ENCODE results near the gene ACTR2.
"Not testable (repeated sequence)": the region's sequence is repeated elsewhere in the genome, so short reads cannot be mapped to it uniquely, and the experiment has no call there.

ACTR2 gene

DNA sequence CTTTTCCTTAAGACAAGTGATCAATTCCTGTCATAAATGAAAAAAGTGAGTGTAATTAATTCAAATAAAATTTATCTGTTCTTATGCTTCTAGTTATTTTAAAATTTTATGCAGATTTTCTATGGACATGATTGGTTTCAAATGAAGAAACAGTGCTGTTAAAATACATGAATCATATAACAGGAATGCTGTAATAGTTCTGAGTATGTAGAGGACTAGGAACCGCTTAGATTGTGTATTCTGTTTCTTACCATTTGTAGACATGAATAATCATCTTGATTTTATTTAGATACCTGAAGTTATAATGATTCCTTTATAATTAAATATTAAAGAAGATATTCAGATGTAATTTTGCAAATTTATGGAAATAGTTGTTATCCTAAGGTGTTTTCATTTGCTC is 3.5 kb downstream of the ACTR2 start:
- no peak for DNase-seq (ENCODE audit: low spot score)

DNA sequence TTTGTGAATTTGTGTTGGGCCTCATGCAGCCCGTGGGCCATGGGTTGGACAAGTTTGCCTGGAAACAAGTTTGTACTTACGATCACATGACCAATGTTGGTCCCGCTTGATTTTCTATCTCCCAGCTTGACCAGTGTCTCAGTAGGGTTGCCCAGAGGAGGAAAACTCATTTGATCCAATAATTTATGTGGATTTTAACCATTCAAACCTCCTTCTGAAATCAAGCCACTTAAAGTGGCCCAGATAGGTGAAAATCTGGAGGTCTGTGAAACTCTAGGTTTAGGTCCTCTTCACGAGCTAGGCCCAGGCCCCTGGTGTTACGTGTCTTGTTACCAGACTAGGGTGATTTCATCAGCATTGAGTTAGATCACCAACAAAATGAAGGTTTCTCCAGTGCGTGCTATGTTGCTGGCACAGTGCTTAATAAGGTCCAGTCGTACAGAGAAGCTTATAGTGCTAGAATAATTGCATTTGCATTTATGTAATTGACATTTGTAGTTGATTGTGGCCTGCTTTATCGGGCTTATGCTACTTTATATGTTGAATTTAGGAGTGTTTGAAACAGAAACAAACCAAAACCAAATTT is 4.4 kb downstream of the ACTR2 start:
- no peak for DNase-seq (ENCODE audit: low spot score)

DNA sequence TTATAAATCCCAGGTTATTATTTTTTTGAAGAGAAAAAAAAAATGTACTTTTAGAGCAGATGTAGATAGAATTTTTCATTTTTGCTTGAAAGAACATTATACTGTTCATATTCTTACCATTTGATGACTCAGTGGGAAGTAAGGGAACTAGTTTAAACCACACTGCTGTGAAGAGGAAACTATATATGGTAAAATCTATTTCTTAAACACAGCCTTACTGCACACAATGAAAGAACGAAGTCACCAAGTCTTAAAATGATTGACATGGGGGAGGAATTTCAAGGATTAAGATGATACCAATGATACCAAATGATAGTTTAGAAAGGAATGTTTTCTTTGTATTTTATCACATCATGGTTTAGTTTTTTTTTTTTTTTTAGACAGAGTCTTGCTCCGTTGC is 5.0 kb downstream of the ACTR2 start:
- DNase-seq (ENCODE audit: low spot score): no peak

DNA sequence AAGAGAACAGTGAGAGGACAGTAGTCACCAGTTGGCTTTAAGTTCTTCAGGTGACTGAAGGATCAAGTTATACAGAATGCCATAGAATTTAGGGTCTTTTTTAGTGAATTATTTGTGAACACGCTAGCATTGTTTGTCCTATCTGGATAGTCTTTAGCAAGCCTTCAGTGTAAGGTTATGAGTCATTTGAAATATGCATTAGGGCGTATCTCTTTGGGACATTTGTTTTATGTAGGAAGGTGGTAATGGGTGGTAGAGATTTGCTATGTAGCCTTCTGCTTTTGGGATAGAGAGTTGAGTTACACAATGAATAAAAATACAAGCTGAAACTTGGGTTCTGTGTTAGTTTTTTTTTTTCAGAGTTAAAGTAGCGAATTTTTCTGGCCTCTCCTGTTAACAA is 13.0 kb downstream of the ACTR2 start:
- no peak for DNase-seq (ENCODE audit: low spot score)

DNA sequence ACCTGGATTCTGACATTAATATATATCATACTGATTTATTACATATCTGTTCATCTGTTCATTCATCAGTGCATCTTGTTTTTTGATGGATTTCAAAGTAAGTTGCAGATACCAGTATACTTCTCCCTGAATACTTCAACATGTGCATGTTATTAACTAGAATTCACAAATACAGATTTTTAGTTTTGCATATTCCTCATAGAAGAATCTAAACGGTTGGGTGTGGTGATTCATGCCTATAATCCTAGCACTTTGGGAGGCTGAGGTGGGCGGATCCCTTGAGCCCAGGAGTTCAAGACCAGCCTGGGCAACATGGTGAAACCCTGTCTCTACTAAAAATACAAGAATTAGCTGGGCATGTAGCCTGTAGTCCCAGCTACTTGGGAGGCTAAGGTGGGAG is 16.8 kb downstream of the ACTR2 start:
- not testable (repeated sequence) for DNase-seq (ENCODE audit: low spot score)

DNA sequence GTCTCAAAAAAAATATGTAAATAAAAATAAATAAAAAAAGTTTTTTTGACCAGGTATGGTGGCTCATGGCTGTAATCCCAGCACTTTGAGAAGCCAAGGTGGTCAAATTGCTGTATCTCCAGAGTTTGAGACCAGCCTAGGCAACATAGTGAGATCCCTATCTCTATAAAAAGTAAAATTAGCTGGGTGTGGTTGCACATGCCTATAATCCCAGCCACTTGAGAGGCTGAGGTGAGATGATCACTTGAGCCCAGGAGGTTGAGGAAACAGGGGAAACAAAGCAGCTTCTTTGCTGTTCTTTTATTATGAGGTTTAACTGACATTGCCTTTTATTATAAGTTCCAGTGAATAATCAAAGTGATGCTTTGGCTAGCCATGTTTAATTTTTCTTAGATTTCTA is 25.0 kb downstream of the ACTR2 start:
- DNase-seq (ENCODE audit: low spot score): no peak

- no peak for DNase-seq (ENCODE audit: low spot score)
Measured at GRCh38 chr2:65255356-65255755, 27.7 kb downstream of the ACTR2 start.

GRCh38 chr2:65256054-65256453 is 28.4 kb downstream of the ACTR2 start:
- DNase-seq (ENCODE audit: low spot score): no peak

DNA sequence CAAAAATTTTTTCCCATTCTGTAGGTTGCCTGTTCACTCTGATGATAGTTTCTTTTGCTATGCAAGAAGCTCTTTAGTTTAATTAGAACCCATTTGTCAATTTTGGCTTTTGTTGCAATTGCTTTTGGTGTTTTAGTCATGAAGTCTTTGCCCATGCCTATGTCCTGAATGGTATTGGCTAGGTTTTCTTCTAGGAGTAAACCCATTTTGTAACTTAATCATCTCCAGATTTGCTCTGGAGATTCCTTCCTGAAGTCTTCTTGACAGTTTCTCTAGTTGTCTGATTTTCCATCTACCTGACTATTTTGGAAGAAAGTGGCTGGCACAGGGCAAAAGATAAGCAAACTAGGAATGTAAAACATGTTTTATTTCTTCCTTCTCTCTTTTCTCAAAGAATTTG is 30.2 kb downstream of the ACTR2 start:
- not testable (repeated sequence) for DNase-seq (ENCODE audit: low spot score)

- no peak for DNase-seq (ENCODE audit: low spot score)
Measured at GRCh38 chr2:65261676-65262075, 34.0 kb downstream of the ACTR2 start.

DNA sequence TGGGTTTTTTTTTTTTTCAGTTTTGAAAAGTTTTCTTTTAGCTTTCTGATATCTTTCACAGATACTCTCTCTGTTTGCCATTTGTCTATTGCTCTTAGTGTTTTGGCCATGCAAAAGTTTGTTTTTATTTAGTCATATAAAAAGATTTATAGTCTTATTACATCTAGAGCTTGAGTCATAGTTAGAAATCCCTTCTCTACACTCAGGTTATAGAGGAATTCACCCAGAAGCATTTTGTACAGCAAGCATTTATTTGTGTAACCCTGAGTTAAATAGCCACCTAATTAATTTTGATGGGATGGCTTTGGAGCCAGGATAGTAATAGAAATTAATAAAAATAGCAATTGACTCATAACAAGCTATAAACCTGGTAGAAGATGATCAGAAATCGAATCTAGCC is 35.6 kb downstream of the ACTR2 start:
- DNase-seq (ENCODE audit: low spot score): no peak

GRCh38 chr2:65263986-65264385 is 36.4 kb downstream of the ACTR2 start:
- no peak for DNase-seq (ENCODE audit: low spot score)

GRCh38 chr2:65264821-65265670 is 37.4 kb downstream of the ACTR2 start:
- DNase-seq (ENCODE audit: low spot score): peak; percentile 75

DNA sequence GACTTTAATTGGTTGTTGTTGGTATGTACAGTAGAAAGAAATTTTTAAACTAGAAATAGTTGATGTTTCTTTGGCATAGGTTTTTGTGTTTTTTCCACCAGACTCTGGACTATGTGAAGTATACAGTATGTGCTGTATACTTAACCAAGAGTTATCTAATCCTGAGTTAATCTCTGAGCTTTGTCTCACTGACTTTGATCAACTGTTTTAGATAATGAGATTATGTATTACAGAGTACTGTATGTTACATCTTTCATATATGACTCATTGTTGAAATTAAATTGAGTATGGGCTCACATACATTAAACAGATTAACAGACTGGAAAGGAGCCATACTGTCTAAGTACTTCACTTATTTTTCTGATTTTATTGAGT is 38.0 kb downstream of the ACTR2 start:
- DNase-seq (ENCODE audit: low spot score): no peak

GRCh38 chr2:65267008-65267407 is 39.4 kb downstream of the ACTR2 start:
- no peak for DNase-seq (ENCODE audit: low spot score)

DNA sequence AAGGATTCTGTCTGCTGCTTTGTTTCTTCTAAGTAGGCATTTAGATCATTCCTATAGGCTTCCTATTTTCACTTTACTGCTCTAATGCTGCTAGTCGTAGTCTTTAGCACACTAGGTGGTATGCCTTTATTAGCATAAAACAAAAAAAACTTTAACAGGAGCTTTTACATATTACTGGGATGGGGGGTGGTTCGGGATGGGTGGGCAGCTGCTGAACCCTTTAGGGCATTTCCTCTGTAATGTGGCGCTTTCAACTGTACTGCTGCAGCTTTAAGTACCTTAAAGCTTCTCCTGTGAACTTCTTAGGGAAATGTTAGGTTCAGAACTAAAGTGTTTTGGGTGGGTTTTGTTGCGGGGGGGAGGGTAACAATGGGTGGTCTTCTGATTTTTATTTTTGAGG is 41.3 kb downstream of the ACTR2 start:
- no peak for DNase-seq (ENCODE audit: low spot score)

DNA sequence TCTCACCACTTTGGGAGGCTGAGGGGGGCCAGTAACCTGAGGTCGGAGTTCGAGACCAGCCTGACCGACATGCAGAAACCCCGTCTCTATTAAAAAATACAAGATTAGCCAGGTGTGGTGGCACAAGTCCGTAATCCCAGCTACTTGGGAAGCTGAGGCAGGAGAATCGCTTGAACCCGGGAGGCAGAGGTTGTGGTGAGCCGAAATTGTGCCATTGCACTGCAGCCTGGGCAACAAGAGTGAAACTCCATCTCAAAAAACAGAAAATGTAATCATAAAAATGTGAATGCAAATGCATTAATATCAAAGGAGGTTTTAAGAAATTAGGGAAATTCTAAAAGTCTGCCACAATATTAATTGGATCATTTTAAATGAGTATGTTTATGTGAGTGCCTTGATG is 45.7 kb downstream of the ACTR2 start:
- DNase-seq (ENCODE audit: low spot score): no peak

DNA sequence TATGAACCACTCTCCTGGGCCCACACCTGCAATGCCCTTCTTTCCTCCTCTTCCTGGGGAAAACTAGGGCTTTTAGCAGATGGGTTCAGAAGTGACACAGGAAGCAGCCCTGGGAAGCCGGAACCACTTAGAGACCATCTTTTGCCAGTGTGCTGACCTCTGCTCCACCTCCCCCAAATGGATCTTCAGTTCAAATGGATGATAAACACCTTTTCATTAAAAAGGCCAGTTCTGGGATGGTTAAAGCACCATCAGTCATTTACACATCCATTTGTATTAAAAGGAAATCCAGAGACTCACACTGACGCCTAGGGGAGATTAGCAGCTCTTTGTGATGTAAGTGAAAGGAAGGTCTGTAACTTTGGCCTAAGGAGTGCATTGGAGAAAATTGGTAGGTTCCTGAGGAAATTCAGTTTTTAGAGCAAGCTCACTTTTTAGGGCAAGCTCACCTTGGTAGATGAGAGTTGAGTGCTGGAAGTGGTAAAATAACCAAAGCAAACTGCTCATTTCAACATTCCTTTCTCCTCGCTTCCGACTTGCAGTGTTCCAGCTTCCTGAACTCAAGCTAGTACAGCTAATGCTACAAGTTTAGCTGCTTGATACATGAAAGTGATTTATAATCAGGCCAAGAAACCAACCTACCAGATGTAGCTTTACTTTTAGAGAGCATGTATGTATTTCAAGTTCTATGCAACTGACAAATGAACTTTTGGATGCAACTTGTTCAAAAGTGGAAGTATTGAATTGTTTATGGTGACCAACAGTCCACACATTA is 47.7 kb downstream of the ACTR2 start:
- DNase-seq (ENCODE audit: low spot score): no peak

DNA sequence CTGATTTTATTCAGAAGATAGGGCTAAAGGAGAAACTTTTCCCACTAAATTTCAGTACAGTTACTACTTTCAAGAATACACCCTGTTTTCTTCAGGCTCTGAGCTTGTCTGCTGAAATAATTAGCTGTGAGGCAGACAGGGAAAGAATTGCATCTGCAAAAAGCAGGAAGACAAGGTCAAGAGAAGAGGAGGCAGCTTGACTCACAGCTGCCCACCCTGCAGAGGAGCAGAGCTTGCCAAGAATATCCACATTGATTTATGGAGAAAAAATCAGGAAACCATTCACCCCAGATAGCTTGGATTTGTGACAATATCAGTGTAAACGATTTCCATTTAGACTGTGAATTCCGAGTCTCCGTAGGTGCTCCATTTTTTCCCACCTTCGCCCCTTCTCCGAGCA is 49.0 kb downstream of the ACTR2 start:
- no peak for DNase-seq (ENCODE audit: low spot score)

GRCh38 chr2:65277118-65277517 is 49.5 kb downstream of the ACTR2 start:
- DNase-seq (ENCODE audit: low spot score): no peak

DNA sequence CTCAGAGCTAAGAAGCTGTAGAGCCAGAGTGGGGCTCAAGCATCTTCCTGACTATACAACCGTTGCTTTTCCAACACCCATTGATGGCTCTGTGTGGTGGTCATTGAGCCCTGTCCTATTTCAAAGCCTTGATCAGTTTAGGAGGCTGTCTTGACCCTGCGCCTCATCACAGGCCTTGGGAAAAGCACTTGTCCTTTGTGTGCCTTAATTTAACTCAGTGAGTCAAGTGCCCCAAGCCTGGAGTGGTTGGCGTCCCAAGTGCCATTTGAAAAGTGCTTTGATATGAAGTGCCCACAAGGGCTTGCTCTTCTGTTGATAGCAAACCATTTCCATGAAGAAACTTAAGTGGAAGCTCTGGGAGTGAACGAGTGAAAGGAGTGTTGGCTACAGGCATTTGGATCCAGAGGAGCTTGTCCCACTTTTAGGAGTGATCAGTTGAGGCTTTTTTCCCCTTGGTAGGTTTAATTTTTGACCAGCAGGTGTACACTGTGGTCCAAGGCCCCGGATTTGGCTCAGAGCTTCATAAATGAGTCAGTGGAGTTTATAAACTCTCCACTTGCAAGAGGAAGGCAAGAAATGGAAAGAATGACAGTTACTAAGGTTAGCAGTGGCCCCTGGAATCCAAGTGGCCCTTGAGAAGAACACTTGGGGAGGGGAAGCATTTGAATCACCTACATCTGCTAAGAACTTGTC is 50.3 kb downstream of the ACTR2 start:
- no peak for DNase-seq (ENCODE audit: low spot score)

DNA sequence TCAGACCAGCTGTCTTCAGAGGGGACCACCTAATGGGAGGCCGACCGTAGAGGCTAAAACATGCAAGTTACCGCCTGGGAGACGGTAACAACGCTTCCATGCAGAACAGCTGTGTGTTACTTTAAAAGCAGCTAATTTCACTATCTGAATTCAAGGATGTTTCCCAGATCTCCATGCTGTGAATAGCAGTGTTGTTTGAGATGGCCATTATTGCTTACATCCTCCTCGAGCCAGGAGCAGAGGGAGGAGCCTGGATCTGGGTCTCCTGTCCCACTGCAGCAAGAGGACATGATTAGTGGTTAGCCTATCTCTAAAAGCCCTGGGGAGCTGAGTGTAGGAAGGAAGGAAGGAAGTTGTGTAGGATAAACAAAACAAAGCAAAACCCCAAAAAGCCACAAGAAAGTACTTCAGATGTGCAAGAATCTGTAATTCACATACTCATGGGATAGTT is 50.9 kb downstream of the ACTR2 start:
- DNase-seq (ENCODE audit: low spot score): no peak

Data from hematopoietic multipotent progenitor cell treated with erythropoietin and hydrocortisone succinate and interleukin-3 and kit ligand, for 17 days (in vitro differentiated cells).